Fibroblast of gingiva (primary cell): ENCODE measurements around the gene ING4.
"Not testable (repeated sequence)": the region's sequence is repeated elsewhere in the genome, so short reads cannot be mapped to it uniquely, and the experiment has no call there.

Experiments used
- DNase-seq: peaks from one replicate; pipeline ENCODE4 v3.0.0-alpha.2; 2011; ENCODE audit warnings: low read depth

The ING4 gene

DNA sequence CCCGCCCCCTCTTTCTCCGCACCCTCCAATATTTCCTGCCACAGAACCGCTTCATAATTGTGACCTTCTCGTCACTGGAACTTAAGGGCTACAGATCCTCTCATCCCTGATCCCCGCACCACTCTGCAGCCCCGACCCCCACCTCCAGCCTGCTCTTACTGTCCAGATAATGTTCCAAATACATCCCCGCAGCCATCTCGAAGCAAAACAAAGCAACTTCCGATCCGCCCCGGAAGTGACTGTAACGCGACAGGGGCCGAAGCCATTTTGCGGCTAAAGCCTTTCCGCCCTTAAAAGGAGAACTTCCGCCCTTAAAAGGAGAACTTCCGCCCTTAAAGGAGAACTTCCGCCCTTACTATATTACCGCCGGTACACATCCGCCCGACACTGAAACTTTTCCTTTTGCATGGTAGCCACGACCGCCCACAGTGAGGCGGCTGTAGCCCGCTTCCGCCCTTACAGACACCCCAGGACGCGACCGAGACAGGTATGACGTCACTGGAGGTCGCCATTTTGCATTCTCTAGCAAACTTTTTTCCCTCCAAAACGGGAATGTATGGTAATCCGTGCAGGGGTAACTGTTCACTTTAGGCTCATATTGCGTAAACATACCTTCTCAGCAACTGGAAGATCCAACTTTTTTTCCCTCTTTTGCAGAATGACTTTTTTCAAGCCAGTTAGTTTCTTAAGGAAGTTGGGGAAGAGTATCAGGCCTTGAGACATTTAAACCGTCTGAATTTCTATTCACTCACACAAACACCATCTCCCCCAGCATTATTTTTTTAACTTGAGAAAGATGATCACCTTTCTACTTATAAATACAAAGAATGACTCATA is at the start of gene ING4:
ING4 (minus strand) TSS at position 214 of the 837 bp plus-strand sequence; CDS start at position 196, 18 bp downstream.
- peak; percentile 99 for DNase-seq

DNA sequence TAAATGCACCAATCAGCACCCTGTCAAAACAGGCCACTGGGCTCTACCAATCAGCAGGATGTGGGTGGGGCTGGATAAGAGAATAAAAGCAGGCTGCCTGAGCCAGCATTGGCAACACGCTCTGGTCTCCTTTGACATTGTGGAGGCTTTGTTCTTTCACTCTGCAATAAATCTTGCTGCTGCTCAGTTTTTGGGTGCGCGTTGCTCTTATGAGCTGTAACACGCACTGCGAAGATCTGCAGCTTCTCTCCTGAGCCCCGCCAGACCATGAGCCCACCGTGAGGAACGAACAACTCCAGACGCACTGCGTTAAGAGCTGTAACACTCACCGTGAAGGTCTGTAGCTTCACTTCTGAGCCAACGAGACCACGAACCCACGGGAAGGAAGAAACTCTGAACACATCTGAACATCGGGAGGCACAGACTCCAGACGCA is 46.1 kb upstream of the ING4 start:
- DNase-seq: no peak

DNA sequence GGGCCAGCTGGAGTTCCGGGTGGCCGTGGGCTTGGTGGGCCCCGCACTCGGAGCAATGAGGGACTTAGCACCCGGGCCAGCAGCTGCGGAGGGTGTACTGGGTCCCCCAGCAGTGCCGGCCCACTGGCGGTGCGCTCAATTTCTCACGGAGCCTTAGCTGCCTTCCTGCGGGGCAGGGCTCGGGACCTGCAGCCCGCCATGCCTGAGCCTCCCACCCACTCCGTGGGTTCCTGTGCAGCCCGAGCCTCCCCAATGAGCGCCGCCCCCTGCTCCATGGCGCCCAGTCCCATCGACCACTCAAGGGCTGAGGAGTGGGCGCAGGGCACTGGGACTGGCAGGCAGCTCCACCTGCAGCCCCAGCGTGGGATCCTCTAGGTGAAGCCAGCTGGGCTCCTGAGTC is 45.4 kb upstream of the ING4 start:
- DNase-seq: not testable (repeated sequence)

DNA sequence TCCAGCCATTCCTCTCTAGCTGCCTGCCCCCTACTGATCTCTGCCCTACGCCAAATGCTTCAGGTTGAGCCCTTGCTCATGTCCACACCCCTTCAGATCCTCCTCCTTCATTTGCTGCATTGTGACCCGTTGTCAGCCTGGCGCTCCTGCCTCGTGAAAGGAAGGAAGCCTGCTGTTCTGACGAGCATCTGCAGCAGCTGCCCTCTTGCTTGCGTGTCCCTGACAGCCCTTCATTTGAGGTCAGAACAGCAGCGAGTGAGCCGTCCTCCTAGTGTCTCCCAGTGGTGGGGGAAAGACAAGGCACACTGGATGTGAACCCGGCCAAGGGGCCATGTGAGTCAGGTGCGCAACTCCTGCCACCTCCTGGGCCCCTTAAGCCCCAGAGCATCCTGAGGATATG is 40.7 kb upstream of the ING4 start:
- DNase-seq: no peak

- no peak for DNase-seq
These were observed 38.3 kb upstream of the ING4 start for GRCh38 chr12:6701078-6701768.

- DNase-seq: no peak
These were observed 37.7 kb upstream of the ING4 start, which contains the start of gene PIANP for GRCh38 chr12:6700646-6701051. Gene PIANP (minus strand): TSS chr12:6700815. CDS start chr12:6698061, 2,754 bp downstream.

DNA sequence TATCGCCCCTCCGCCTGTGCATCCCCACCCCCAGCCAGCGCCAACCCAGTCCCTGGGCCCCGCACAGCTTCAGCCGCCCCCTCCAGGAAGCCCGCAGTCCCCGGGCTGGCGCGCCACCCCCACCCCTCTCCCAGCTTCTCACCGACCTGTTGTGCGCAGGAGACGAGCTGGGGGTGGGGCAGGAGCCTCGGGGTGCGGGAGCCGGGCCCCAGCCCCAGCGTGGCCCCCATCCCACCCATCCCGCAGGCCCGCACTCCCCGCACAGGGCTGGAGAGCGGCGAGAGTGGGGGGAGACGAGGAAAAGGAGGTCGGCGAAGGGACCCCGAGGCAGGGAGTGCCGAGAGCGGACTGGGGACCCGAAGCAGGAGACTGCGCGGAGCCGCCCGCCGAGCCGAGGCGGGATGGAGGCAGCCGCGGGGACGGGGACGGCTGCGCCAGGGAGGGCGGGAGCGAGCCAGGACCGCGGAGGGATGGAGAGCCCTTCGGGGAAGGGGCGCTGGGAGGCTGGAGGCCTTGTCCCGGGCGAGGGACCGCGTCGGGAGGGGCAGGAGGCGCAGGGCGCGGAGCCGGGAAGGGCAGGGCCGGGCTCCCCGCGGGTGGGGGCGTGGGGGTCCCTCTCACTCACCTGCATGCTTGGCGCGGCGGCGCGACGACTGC is 37.2 kb upstream of the ING4 start:
- DNase-seq: no peak

DNA sequence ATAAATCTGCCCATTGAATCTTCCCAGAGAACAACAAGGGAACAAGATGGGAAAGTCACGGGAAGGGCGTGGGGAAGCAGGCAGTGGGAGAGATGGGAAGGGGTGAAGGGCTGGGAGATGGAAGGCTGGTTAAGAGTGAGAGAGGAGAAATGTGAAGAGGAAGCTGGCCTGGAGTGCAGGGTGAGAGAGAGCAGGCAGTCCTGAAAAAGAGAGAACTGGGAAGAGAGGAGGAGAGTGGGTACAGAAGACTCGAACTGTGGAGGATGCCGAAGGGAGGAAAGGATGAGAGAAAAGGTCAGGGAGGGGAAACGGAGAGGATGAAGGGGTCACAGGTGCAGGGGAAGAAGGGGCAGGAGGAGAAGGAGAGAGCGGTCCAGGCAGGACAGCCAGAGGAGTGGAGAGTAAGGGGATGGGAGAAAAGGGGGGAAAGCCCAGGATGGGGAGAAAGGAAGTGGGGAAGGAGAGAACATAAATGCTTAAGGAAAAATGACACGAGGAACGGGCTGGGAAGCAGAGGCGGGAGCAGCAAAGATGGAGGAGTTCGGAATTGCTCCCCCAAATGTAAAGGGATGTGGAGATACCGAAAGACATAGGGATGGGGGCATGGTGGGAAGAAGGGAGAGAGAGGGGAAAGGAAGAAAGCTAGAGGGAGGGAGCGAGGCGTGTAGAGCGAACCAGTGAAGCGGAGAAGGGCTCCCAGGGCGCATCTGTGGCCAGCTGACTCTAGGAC is 36.5 kb upstream of the ING4 start:
- DNase-seq: no peak

- DNase-seq: no peak
These were observed 35.6 kb upstream of the ING4 start for GRCh38 chr12:6698352-6699046.

DNA sequence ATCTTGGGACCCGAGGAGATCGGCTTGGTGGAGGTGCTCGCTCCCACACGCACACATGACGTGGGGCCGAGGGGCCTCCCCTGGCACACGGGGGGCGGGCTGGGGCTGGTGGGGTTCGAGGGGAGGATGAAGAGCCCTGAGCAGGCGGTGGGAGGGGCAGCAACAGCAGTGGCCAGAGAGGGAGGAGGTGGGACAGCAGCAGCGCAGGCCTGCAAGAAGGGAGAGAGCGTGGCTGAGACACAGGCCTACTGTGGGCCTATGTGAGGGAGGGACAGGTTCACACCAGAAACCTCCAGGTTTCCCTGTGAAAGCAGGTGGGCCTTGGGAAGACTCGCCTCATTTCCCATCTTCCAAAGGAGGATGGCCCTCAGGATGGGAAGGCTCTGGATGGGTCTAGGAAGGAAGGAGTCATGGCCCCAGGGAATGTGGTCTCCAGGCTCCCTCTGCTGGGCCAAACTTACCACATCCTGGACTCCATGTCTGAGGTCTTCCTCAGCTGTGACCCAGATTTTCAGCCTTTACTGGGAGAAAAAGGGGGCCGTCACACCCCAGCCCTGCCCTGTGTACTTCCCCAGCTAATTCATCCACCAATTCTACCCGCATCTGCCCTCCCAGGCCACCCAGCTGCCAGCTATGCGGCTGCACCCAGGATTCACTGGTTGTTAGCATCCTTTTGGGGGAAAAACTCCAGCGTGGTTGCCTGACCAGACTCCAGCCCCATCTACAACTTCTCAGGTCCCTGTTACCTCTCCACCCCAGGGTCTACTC is 34.8 kb upstream of the ING4 start:
- peak; percentile 35 for DNase-seq

- DNase-seq: peak; percentile 18
These were observed 34.0 kb upstream of the ING4 start for GRCh38 chr12:6696690-6697583.

DNA sequence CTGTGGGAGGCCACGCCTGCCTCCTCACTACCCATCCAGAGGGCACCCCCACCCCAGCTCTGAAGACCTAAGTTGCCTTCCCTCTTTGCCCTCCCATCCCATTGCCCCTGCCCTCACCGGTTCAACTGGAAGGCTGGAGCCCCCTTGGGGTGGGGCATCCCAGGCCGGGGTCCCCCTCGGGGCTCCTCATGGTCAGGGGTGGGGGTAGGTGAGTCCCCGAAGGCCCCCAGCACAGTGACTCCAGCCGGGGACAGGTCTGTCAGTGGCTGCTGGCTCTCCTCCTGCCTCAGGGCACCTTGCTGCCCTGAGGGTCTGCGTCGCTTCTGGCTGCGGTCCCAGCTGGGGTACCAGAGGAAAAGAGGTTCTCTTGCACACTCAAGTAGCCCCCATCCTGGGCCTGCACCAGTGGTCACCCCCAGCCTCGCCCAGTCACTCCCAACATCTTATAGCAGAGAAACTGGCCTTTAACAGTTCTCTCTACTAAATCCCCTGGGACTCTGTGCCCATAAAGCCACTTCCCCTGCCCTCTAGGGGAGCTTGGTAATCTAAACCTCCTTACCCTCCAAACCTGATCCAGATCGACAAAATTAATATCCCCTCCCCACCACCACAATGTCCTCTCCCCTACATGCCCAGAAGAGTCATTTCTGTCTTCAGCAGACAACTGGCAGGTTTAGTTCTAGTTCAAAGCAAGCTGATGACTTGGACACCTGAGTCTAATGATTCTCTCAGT is 32.6 kb upstream of the ING4 start:
- DNase-seq: no peak

GRCh38 chr12:6694701-6695100 is 31.8 kb upstream of the ING4 start:
- no peak for DNase-seq

DNA sequence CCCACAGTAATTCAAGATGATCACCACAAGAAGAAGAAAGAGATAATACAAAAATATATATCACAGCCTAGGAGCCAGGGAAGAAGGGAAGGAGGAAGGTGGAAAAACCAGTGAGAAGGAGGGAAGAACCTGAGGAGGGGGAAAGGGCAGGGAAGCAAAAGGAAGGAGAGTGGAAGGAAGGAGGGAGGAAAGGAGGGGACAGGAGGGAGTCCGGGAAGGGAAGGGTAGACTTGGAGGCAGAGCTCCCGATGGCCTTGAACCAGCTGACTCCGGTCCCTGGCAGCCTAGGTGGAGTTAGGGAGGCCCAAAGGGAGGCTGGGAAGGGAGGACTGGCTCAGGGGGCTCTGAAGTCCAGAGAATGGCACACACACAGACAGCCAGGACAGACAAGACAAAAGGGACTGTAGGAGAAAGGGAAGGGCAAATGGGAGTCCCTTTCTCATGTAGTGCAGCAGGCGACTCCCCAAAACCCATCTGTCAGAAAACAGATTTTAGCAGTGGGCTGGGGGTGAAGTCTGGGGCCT is 31.0 kb upstream of the ING4 start:
- no peak for DNase-seq

- no peak for DNase-seq
These were observed 30.0 kb upstream of the ING4 start for GRCh38 chr12:6692888-6693287.

DNA sequence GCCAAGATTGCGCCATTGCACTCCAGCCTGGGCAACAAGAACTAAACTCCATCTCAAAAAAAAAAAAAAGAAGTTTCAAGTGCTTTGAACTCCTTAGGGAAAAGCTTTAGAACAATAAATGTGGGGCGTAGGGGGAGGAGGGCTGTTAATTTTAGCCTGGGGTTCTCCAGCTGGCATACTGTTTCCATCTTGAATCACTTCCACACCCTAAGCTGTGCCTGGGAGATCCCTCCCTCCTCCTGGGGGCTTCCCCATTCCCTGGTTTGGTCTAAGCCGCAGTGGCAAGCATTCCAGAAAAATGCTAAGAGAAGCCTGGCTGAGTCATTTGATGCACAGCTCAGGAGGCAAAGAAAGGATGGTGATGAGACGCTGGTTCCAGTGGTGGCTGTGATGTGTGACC is 28.6 kb upstream of the ING4 start:
- DNase-seq: peak; percentile 21

DNA sequence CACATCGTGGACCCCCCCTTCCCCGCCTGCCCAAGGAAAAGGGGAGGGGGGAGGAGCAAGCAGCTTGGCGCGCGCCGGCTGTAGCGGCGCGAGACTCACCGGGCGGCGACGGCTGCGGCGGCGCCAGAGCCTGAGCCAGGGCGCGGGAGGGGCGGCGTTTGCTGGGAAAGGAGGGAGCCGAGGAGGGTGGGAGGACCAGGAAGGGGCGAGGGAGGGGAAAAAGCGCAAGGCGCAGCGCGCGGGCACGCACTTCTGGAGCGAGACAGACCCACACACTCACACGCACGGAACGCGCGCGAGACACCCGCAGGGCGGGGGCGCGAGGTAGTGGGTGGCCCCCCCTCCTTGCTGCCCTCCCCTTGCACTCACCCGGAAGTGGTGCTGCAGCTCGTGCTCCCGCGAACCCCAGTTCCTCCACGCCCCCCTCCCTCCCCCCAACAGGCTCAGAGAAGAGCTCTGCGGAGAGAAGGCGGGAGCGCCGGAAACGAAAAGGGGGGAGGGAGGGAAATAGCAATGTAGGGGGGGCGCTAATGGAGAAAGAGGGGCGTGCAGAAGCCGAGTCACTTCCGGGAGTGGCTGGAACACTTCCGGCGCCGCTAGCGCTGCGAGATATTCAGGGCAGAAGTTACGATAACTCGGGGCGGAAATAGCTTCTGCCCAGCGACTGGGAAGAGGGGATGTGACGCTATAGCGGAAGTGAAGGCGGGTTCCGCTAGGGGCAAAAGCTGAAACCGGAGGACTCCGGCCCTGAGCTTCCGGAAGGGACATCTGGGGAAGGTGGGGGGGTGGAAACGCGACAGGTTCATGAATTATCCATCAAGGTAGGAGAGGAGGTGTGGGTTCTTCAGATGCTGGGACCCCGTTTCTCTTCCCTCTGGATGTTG is 26.3 kb upstream of the ING4 start, which contains the start of gene ZNF384:
ZNF384 (minus strand) TSS at position 377 of the 884 bp plus-strand sequence. CDS start 9,855 bp downstream, outside the sequence.
- DNase-seq: peak; percentile 100
